Stimulated activated naive CD4-positive, alpha-beta T cell treated with Interleukin-2 at 50 U/mL for 16 hours (primary cell): Measurements from ENCODE around the gene PDSS2.
"Not testable (repeated sequence)": the region's sequence is repeated elsewhere in the genome, so short reads cannot be mapped to it uniquely, and the experiment has no call there.

Source experiments
- DNase-seq: peaks from one replicate; lab custom pipeline; 2025; lab: John Stamatoyannopoulos, UW

PDSS2 gene

GRCh38 chr6:107216197-107216933 lies 243.0 kb downstream of the PDSS2 start:
- no peak for DNase-seq

- no peak for DNase-seq
These were observed 244.0 kb downstream of the PDSS2 start for GRCh38 chr6:107215334-107215733.

- no peak for DNase-seq
These were observed 244.7 kb downstream of the PDSS2 start for GRCh38 chr6:107214655-107215054.

- no peak for DNase-seq
These were observed 249.7 kb downstream of the PDSS2 start for GRCh38 chr6:107209406-107210305.

GRCh38 chr6:107207251-107207873 lies 252.0 kb downstream of the PDSS2 start:
- DNase-seq = no peak

- no peak for DNase-seq
These were observed 254.0 kb downstream of the PDSS2 start for GRCh38 chr6:107205058-107205998.

GRCh38 chr6:107202876-107203468 lies 256.4 kb downstream of the PDSS2 start:
- no peak for DNase-seq

GRCh38 chr6:107198631-107199416 lies 260.5 kb downstream of the PDSS2 start:
- no peak for DNase-seq

GRCh38 chr6:107196152-107196551 lies 263.2 kb downstream of the PDSS2 start:
- no peak for DNase-seq

GRCh38 chr6:107194723-107195122 lies 264.6 kb downstream of the PDSS2 start:
- not testable (repeated sequence) for DNase-seq

- DNase-seq = no peak
These were observed 266.5 kb downstream of the PDSS2 start for GRCh38 chr6:107192830-107193229.

- DNase-seq = no peak
These were observed 271.7 kb downstream of the PDSS2 start for GRCh38 chr6:107187630-107188029.

- DNase-seq = no peak
These were observed 273.3 kb downstream of the PDSS2 start for GRCh38 chr6:107186047-107186446.

GRCh38 chr6:107185391-107185970 lies 273.9 kb downstream of the PDSS2 start:
- DNase-seq = no peak

GRCh38 chr6:107184435-107184834 lies 274.9 kb downstream of the PDSS2 start:
- DNase-seq = no peak

GRCh38 chr6:107180099-107180498 lies 279.3 kb downstream of the PDSS2 start:
- no peak for DNase-seq

GRCh38 chr6:107179004-107179403 lies 280.4 kb downstream of the PDSS2 start:
- no peak for DNase-seq

GRCh38 chr6:107173779-107174178 lies 285.6 kb downstream of the PDSS2 start:
- no peak for DNase-seq

GRCh38 chr6:107171513-107171912 lies 287.9 kb downstream of the PDSS2 start:
- DNase-seq = no peak

GRCh38 chr6:107164299-107164698 lies 295.1 kb downstream of the PDSS2 start:
- not testable (repeated sequence) for DNase-seq
